Measurements from ENCODE around the gene SESN2.

SESN2 gene

DNA sequence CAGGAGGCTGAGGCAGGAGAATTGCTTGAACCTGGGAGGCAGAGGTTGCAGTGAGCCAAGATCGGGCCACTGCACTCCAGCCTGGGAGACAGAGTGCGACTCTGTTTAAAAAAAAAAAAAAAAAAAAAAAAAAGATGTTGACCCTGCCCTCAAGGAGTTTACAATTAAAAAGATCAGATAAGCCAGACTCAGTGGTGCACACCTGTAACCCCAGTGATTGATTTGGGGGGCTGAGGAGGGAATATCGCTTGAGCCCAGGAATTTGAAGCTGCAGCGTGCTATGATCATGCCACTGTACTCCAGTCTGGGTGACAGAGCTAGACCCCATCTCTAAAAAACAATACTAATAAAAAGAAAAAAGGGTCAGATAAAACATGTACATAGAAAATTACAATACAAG lies 1.6 kb upstream of the SESN2 start:
- peaks cover 28% of the 10 kb centered on the region for H3K79me2 ChIP-seq (ENCODE audit: insufficient read depth, low read depth)
- no peaks in the 10 kb centered on the region for H3K27me3 ChIP-seq (ENCODE audit: insufficient read depth, low read depth)
- peak overlapping the region; percentile 69 for H3K4me2 ChIP-seq
- no peak overlapping the region for H2AFZ ChIP-seq (ENCODE audit: low read depth)
- H3K9ac ChIP-seq: no peak overlapping the region
- H3K4me3 ChIP-seq (IDR thresholded peaks at IDR 0.05; ENCODE audit: insufficient read depth, low read depth, low read length): no peak overlapping the region
- H3K36me3 ChIP-seq (ENCODE audit: insufficient read depth): no peaks in the 10 kb centered on the region
- H4K20me1 ChIP-seq (ENCODE audit: insufficient read depth): no peaks in the 10 kb centered on the region
- peaks cover 27% of the 10 kb centered on the region for H3K4me1 ChIP-seq (ENCODE audit: low read depth, poor library complexity, severe bottlenecking)
- TF ChIP-seq, protein P1, sequence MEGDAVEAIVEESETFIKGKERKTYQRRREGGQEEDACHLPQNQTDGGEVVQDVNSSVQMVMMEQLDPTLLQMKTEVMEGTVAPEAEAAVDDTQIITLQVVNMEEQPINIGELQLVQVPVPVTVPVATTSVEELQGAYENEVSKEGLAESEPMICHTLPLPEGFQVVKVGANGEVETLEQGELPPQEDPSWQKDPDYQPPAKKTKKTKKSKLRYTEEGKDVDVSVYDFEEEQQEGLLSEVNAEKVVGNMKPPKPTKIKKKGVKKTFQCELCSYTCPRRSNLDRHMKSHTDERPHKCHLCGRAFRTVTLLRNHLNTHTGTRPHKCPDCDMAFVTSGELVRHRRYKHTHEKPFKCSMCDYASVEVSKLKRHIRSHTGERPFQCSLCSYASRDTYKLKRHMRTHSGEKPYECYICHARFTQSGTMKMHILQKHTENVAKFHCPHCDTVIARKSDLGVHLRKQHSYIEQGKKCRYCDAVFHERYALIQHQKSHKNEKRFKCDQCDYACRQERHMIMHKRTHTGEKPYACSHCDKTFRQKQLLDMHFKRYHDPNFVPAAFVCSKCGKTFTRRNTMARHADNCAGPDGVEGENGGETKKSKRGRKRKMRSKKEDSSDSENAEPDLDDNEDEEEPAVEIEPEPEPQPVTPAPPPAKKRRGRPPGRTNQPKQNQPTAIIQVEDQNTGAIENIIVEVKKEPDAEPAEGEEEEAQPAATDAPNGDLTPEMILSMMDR (conservative IDR thresholded peaks at IDR 0.05; ENCODE audit: low read depth, low read length): no peak
- H3K27ac ChIP-seq: no peak overlapping the region

DNA sequence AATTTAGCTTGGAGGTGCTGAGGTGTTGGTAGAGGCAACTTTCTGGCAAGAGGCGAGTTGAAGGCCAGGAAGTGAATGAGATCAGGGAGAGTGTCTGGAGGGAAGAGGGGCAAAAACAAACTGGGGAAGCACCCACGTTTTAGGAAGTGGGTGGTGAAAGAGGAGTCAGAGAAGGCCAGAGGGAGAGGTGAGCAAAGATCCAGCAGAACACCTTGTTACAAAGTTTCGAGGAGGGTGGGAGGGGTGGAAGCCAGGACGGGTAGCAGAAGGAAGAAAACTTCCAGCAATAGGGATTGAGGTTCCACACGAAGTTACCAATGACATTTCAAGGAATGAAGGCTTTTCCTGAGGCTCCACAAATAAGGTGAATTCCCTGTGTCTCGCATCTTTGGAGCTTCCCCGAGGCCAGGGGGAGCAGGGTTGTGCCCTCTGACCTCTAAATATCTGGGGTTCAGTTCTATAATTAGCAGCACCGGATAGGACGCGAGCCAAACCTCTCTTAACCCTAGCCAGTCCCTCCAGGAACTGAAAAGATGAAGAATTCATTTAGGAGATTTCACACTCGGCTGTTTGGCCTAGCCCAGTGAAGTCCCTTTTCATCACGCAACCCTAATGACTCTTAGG lies 578 bp upstream of the SESN2 start:
- H3K27ac ChIP-seq: peak overlapping the region; percentile 59
- peaks cover 34% of the 10 kb centered on the region for H3K4me1 ChIP-seq (ENCODE audit: low read depth, poor library complexity, severe bottlenecking)
- no peaks in the 10 kb centered on the region for H3K36me3 ChIP-seq (ENCODE audit: insufficient read depth)
- H3K9ac ChIP-seq: peak overlapping the region; percentile 31; the same call in 1 of the 2 replicates
- H3K79me2 ChIP-seq (ENCODE audit: insufficient read depth, low read depth): peaks cover 38% of the 10 kb centered on the region
- H3K4me3 ChIP-seq (IDR thresholded peaks at IDR 0.05; ENCODE audit: insufficient read depth, low read depth, low read length): no peak overlapping the region
- H4K20me1 ChIP-seq (ENCODE audit: insufficient read depth): no peaks in the 10 kb centered on the region
- peak overlapping the region; percentile 94 for H2AFZ ChIP-seq (ENCODE audit: low read depth)
- peak overlapping the region; percentile 69 for H3K4me2 ChIP-seq
- H3K27me3 ChIP-seq (ENCODE audit: insufficient read depth, low read depth): no peaks in the 10 kb centered on the region
- TF ChIP-seq, protein P1 (conservative IDR thresholded peaks at IDR 0.05; ENCODE audit: low read depth, low read length): no peak

GRCh38 chr1:28259934-28260802 lies 850 bp downstream of the SESN2 start:
- Histone ChIP-seq H3K4me3 (IDR thresholded peaks at IDR 0.05; ENCODE audit: insufficient read depth, low read depth, low read length) (peak overlapping the region; percentile 78), H3K4me1 (ENCODE audit: low read depth, poor library complexity, severe bottlenecking) (peaks cover 46% of the 10 kb centered on the region), H3K79me2 (ENCODE audit: insufficient read depth, low read depth) (peaks cover 50% of the 10 kb centered on the region), H3K36me3 (ENCODE audit: insufficient read depth) (no peaks in the 10 kb centered on the region), H3K27me3 (ENCODE audit: insufficient read depth, low read depth) (no peaks in the 10 kb centered on the region), H3K9ac (peak overlapping the region; percentile 53), H4K20me1 (ENCODE audit: insufficient read depth) (no peaks in the 10 kb centered on the region), H3K4me2 (peak overlapping the region; percentile 82), H2AFZ (ENCODE audit: low read depth) (peak overlapping the region; percentile 82), H3K27ac (no peak overlapping the region)
- TF ChIP-seq, protein P1 (conservative IDR thresholded peaks at IDR 0.05; ENCODE audit: low read depth, low read length): no peak

- Histone ChIP-seq H3K4me2 (peak overlapping the region; percentile 82), H3K79me2 (ENCODE audit: insufficient read depth, low read depth) (peaks cover 56% of the 10 kb centered on the region), H2AFZ (ENCODE audit: low read depth) (no peak overlapping the region), H4K20me1 (ENCODE audit: insufficient read depth) (no peaks in the 10 kb centered on the region), H3K36me3 (ENCODE audit: insufficient read depth) (no peaks in the 10 kb centered on the region), H3K9ac (no peak overlapping the region), H3K27me3 (ENCODE audit: insufficient read depth, low read depth) (no peaks in the 10 kb centered on the region), H3K27ac (no peak overlapping the region), H3K4me3 (IDR thresholded peaks at IDR 0.05; ENCODE audit: insufficient read depth, low read depth, low read length) (no peak overlapping the region), H3K4me1 (ENCODE audit: low read depth, poor library complexity, severe bottlenecking) (peaks cover 47% of the 10 kb centered on the region)
- TF ChIP-seq, protein P1 (conservative IDR thresholded peaks at IDR 0.05; ENCODE audit: low read depth, low read length): no peak
These were observed 1.5 kb downstream of the SESN2 start for GRCh38 chr1:28260803-28261174.

Data from KMS-11 (cell line).